ENCODE measurements around the gene KRTAP9-3.
"Not testable (repeated sequence)": the region's sequence is repeated elsewhere in the genome, so short reads cannot be mapped to it uniquely, and the experiment has no call there.

Gene KRTAP9-3

DNA sequence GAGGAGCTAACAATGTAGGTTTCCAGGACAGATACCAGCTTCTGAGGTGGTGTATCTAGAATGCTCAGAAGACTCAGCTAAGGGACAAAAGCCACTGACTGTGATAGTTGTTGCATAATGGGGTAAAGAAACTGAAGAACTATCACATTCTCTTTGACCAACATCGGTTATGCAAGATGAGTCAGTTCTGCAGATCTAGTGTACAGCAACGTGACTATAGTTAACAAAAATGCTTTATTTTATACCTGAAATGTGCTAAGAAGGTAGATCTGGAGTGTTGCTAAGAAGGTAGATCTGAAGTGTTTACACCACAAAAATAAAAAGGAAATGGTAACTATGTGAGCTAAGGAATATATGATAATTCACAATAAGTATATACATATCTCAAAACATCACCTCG lies 35.5 kb downstream of the KRTAP9-3 start:
- Mint-ChIP-seq H3K4me3 (no peak overlapping the region), H3K9me3 (no peaks in the 10 kb centered on the region), H3K27me3 (ENCODE audit: low read depth) (peaks cover 11% of the 10 kb centered on the region), H3K36me3 (ENCODE audit: low read depth) (no peaks in the 10 kb centered on the region), H3K27ac (no peak overlapping the region), H3K4me1 (ENCODE audit: low read depth) (no peaks in the 10 kb centered on the region)

DNA sequence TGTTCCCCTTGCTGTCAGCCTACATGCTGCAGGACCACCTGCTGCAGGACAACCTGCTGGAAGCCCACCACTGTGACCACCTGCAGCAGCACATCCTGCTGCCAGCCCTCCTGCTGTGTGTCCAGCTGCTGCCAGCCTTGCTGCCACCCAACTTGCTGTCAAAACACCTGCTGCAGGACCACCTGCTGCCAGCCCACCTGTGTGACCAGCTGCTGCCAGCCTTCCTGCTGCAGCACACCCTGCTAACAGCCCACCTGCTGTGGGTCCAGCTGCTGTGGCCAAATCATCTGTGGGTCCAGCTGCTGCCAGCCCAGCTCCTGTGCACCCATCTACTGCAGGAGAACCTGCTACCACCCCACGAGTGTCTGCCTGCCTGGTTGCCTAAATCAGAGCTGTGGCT lies 39.1 kb downstream of the KRTAP9-3 start:
- H3K4me3 Mint-ChIP-seq; H3K4me1 Mint-ChIP-seq (ENCODE audit: low read depth); H3K27me3 Mint-ChIP-seq (ENCODE audit: low read depth); H3K9me3 Mint-ChIP-seq; H3K36me3 Mint-ChIP-seq (ENCODE audit: low read depth); H3K27ac Mint-ChIP-seq: not testable (repeated sequence)

DNA sequence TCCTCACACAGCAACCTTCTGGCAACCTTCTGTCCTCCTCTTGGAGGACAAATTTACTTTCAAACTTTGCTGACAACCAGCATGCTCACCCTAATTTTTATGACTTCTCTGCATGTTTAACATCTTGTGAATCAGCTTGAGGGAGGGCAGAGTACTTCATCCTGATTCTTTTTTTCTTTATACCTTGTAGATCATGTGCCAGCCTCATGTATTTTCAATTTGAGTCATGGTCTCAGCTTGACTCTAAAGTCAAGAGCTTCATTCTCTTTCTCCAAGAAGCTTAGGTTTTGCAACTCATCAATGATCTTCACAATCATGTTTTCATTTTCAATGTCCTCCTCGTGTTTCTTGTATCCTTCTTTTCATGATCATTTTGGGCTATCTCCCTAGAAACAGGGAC lies 39.6 kb downstream of the KRTAP9-3 start:
- Mint-ChIP-seq H3K27me3 (ENCODE audit: low read depth) (peaks cover 8% of the 10 kb centered on the region), H3K9me3 (no peaks in the 10 kb centered on the region), H3K4me3 (no peak overlapping the region), H3K4me1 (ENCODE audit: low read depth) (no peaks in the 10 kb centered on the region), H3K27ac (no peak overlapping the region), H3K36me3 (ENCODE audit: low read depth) (no peaks in the 10 kb centered on the region)

DNA sequence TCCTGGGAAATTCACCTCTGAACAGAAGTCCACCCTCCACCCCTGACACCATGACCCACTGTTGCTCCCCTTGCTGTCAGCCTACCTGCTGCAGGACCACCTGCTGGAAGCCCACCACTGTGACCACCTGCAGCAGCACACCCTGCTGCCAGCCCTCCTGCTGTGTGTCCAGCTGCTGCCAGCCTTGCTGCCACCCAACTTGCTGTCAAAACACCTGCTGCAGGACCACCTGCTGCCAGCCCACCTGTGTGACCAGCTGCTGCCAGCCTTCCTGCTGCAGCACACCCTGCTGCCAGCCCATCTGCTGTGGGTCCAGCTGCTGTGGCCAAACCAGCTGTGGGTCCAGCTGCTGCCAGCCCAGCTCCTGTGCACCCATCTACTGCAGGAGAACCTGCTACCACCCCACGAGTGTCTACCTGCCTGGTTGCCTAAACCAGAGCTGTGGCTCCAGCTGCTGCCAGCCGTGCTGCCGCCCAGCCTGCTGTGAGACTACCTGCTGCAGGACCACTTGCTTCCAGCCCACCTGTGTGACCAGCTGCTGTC lies 43.5 kb downstream of the KRTAP9-3 start, which contains the start of gene KRTAP9-7:
Gene KRTAP9-7 (plus strand): TSS at position 51 of the 543 bp plus-strand sequence. CDS start 0 bp downstream, at position 51.
- not testable (repeated sequence) for H3K27ac Mint-ChIP-seq; H3K9me3 Mint-ChIP-seq; H3K4me3 Mint-ChIP-seq; H3K36me3 Mint-ChIP-seq (ENCODE audit: low read depth); H3K4me1 Mint-ChIP-seq (ENCODE audit: low read depth)
- peaks cover 11% of the 10 kb centered on the region for H3K27me3 Mint-ChIP-seq (ENCODE audit: low read depth)

DNA sequence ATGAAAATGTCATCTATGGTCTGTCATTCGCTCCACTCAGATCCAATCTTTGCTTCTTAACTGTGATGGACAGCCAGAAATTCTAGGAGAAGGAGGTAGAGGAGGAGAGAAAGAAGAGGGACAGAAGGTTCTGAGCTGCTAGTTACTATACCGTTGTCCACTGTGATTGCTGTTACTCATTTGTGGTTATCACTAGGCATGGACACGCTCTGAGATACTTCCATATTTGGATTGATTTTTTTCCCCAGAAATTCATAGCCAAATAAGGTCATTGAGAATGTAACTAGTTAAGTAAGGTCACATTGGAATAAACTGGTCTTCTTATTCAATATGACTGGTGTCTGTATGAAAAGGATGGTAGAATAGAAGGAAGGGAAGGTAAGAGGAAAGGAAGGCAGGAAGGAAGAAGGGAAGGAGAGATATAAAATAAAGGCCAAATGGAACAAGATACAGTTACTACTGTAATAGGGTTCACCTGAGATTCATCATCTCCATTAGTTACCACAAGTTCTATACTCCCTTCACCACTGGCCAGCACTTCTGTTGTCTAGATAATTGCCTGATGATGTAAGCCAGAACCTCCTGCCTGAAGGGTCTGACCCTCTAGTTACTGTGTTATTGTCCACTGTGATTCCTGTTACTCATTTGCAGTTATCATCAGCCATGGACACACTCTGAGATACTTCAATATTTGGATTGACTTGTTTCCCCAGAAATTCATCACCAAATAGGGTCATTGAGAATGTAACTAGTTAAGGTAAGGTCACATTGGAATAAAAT lies 46.1 kb downstream of the KRTAP9-3 start:
- Mint-ChIP-seq H3K4me3 (no peak overlapping the region), H3K4me1 (ENCODE audit: low read depth) (no peaks in the 10 kb centered on the region), H3K9me3 (no peaks in the 10 kb centered on the region), H3K36me3 (ENCODE audit: low read depth) (no peaks in the 10 kb centered on the region), H3K27ac (no peak overlapping the region), H3K27me3 (ENCODE audit: low read depth) (peaks cover 14% of the 10 kb centered on the region)

All from T-helper 1 cell treated with Interleukin-12 subunit alpha and Interleukin-12 subunit beta and Interleukin-4 antibody, amounts not matched to agents 30 μg/mL and 1 μg/mL, for 36 hours (primary cell).